Measurements from ENCODE around the gene DRD4. TPM values are rescaled to one million over a fixed set of nuclear protein-coding genes. Genes with fewer than 3 reads are reported as not detected.

Gene DRD4
- total RNA-seq, 1 experiment from 2014 or later, result not detected

DNA sequence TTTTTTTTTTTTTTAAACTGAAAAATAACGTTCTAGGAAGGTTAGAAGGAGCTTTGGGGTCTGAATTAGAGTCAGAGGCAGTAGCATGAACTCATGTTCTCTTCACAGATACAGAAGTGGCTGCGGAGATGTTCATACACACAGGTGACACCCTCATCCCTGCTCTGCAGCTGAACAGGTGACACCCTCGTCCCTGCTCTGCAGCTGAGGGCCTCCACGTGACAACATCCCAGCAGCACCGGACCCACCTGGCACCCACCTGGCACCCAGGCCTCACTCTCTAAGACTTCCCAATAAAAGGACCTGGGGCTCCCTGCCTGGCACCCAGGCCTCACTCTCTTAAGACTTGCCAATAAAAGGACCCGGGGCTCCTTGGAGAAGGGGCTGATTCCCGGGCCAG is 19.8 kb downstream of the DRD4 start:
- no peak for DNase-seq (ENCODE audit: low read depth)

DNA sequence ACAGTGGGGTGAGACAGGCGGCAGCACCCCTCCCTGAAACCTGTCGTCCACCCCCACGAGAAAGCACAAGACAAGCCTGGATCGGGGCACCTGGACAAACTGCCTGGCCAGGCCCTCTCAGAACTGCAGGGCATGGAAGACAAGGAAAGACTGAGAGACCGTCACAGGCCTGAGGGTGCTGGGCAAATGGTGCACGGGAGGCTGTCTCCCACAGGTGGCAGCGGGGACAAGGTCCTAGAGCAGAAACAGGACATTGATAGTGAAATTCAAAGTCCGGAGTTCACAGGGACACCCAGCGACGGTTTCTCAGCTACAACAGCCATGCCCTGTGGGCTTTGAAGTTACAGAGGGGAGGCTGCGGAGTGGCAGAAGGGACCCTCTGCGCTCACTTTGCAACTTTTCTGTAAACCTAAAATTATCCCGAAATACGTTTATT is 20.6 kb downstream of the DRD4 start:
- in situ Hi-C loops (cut with HindIII; ENCODE audit: low pct_unique_long_range_greater_than_20kb, low sequenced_read_pairs), result no loop called here
- DNase-seq (ENCODE audit: low read depth), result no peak

More for the DNA sequence above, 19.8 kb downstream of the DRD4 start:
- in situ Hi-C loops (cut with HindIII; ENCODE audit: low pct_unique_long_range_greater_than_20kb, low sequenced_read_pairs), result no loop called here

DNA sequence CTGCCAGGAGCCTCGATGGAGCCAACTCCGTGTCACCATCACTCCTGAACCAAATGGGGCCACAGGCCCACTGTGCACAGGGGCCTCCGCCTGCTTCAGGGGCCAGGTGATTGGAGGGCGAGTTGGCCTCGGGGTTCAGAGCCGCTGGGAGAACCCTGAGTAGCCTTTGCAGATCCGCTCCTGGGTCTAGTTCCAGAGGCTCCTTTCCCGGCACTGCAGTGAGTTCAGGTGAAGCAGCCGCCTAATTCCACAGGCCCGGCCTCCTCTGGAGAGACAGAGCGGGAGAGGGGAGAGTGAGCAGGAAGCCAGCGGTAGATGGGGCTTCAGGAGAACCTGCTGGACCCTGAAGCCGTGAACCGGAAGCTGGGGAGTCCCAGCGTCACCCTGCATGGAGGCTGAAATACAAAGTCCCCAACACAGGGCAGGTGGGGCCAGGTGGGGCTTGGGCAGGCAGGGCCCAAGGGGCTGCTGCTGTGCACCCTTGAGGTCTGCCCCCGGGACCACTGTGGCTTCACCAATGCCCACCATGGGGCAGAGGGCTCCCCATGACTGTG is 22.5 kb downstream of the DRD4 start:
- in situ Hi-C loops (cut with HindIII; ENCODE audit: low pct_unique_long_range_greater_than_20kb, low sequenced_read_pairs), result no loop called here
- DNase-seq (ENCODE audit: low read depth), result no peak

DNA sequence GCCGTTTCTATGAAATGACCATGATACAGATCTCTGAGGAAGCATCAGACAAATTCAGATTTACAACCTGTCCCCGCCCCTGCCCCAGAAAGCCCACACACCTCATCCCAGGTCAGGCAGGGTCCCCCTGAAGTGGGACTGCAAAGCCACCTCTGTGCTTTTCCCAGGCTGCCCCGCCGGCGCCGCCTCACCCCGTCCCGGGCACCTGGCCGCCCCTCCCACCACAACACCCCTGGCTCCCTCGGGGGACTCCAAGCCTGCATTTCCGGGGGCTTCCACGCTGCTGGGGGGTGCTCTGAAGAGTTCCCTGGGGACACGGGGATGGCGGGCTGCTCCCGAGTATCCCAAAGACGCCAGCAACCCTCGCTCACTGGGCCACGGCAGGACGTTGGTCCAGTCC is 23.2 kb downstream of the DRD4 start:
- in situ Hi-C loops (cut with HindIII; ENCODE audit: low pct_unique_long_range_greater_than_20kb, low sequenced_read_pairs), result no loop called here

DNA sequence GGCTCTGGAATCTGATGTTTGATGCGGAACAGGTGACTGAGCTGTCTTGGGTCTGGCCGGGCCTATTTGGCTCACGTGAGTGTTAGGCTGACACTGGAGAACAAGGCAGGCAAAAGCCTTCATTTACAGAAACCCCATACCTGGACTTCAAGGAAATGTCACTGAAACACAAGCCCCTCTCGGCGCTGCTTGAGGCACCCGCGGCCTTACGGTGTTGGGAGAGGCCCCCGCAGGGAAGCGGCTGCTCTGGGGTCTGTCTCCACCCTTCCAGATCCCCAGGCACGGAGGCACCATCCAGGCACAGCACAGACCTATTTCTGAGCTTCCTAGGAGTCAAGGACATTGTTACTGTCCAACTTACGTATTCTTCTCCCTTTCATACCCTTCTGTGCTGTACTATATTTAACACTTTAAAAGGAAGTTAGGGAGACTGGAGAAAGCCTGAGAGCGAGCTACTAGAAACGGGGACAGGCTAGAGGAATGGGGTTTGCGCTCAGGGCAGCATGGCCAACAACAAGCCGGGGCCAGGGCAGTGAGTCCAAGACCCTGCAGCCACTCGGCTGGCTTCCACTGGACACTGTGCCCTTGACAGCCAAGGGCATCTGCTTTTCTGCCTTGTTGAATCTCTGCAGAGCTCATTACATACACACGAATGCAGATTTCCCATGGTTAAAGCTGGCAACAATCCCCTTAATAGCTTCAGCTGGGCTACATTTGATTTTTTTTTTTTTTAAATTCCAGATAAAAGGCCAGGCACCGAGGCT is 23.8 kb downstream of the DRD4 start:
- in situ Hi-C loops (cut with HindIII; ENCODE audit: low pct_unique_long_range_greater_than_20kb, low sequenced_read_pairs), result no loop called here
- DNase-seq (ENCODE audit: low read depth), result no peak

More for the DNA sequence above, 23.2 kb downstream of the DRD4 start:
- no peak for DNase-seq (ENCODE audit: low read depth)

DNA sequence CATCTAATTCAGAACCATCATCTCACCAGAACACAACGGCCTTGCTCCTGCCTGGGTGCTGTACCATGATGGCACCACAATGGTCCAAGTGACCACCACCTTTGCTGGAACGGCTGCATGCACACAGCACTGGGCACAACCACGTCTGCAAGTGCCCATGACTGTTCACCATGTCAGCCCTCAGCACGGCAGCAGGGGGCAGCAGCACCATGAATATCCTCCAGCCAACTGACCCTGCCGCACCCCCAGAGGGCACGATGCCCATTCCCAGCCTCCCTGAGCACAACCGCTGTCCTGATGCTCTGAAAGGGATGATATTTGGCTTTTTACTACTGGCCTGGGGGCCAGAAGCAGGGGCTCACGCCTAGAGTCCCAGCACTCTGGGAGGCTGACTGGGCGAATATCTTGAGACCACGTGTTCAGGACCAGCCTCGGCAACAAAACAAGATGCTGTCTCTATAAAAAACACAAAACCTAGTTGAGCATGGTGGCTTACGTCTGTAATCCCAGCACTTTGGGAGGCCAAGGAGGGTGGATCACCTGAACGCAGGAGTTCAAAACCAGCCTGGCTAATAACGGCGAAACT is 25.7 kb downstream of the DRD4 start:
- in situ Hi-C loops (cut with HindIII; ENCODE audit: low pct_unique_long_range_greater_than_20kb, low sequenced_read_pairs), result no loop called here
- DNase-seq (ENCODE audit: low read depth), result peak; percentile 21

DNA sequence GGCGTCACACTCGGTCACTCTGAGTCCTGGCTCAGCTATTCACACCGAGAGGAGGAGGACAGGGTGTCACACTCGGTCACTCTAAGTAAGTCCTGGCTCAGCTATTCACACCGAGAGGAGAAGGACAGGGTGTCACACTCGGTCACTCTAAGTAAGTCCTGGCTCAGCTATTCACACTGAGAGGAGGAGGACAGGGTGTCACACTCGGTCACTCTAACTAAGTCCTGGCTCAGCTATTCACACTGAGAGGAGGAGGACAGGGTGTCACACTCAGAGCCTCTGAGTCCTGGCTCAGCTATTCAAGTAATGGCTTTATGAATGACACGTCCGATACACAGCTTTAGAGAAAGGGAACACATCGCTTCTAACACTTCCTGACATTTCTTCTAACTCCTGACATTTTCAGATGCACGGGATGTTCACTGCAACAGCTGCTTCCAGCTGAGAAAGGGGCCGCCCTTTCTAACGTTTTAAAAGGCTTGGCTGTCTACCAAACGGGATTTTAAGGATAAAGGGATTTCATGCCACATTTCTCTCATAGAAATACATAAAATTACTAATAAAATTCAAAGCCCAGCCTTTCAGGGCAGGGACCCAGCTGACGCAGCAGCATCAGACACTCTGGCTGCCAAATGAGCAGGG is 28.1 kb downstream of the DRD4 start:
- no peak for DNase-seq (ENCODE audit: low read depth)
- in situ Hi-C loops (cut with HindIII; ENCODE audit: low pct_unique_long_range_greater_than_20kb, low sequenced_read_pairs), result no loop called here

DNA sequence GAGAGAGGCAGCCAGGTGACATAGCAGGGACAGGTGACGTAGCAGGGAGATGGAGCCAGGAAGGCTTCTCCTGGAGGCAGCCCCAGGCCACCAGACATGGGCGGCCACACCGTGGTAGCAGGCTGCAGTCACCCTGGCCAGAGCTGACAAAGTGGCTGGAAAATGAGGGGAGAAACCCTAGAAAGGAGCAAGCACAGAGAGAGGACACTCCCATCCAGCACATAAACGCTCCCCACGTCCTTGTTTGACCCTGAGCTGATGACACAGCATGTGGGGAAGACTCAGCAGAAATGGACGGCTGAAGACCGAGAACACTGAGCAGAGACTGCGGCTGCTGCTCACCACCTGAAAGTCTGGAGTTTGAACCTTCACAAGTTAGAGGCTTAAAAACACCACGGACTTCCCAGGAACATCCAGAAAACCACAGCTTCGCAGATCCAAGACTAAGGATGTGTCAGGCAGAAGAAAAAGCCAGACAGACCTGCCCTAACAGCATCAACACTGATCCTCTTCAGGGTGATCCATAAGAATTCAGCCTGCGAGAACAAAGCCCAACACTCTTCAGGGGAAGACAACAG is 28.7 kb downstream of the DRD4 start:
- in situ Hi-C loops (cut with HindIII; ENCODE audit: low pct_unique_long_range_greater_than_20kb, low sequenced_read_pairs), result no loop called here
- DNase-seq (ENCODE audit: low read depth), result no peak

DNA sequence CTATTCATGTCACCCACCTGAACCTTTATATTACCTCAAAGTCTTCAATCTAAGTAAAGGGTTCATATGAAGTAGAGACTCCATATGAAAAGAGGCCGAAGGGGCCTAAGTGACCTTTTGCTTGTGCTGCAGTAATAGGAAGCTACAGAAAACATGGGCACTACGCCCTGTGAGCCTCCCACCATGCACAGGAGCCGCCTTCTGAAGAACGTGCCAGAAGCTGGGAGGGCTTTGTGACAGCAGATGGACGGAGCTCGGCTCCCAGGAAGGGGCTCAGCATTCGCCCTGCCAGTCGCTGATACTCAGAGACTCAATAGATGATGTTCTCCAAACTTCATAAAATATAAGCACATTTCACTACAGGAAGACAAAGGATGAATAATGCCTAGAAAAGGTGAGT is 36.8 kb downstream of the DRD4 start:
- in situ Hi-C loops (cut with HindIII; ENCODE audit: low pct_unique_long_range_greater_than_20kb, low sequenced_read_pairs), result no loop called here
- no peak for DNase-seq (ENCODE audit: low read depth)

DNA sequence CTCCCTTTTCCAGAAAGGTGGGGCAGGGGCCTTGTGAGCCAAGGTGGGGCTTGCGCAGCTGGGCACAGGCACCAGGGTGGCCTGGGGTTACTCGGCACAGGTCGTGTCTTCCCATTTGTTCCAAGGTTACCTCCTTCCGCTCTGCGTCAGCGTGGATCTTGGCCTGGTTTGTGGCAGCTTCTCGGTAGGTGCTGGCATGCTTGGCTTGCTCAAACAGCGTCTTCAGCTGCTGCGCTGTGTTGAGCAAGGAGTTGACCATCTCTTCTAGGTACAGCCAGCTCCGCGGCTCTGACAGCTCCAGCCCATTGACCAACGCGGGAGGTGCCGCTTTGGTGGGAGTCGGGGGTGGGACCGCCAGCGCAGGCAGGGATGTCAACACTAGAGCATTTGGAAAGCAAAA is 37.3 kb downstream of the DRD4 start:
- in situ Hi-C loops (cut with HindIII; ENCODE audit: low pct_unique_long_range_greater_than_20kb, low sequenced_read_pairs), result no loop called here
- no peak for DNase-seq (ENCODE audit: low read depth)

DNA sequence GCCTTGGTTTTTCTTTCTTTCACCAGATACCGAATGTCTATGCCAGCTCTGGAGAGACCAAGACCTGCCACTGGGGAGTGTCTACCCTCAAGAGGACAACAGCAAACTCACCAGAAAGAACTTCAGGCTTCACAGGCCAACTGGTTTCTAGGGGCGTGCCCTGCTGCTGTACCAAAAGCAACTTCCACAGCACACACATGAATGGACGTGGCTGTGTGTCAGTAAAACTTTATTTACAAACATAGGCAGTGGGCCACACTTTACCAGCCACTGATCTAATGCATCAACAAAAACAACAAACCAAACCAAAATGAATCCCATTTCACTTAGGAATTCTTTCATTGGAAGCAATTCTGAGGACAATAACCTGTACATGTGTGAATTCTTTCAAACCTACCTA is 41.2 kb downstream of the DRD4 start:
- in situ Hi-C loops (cut with HindIII; ENCODE audit: low pct_unique_long_range_greater_than_20kb, low sequenced_read_pairs), result no loop called here
- DNase-seq (ENCODE audit: low read depth), result no peak

DNA sequence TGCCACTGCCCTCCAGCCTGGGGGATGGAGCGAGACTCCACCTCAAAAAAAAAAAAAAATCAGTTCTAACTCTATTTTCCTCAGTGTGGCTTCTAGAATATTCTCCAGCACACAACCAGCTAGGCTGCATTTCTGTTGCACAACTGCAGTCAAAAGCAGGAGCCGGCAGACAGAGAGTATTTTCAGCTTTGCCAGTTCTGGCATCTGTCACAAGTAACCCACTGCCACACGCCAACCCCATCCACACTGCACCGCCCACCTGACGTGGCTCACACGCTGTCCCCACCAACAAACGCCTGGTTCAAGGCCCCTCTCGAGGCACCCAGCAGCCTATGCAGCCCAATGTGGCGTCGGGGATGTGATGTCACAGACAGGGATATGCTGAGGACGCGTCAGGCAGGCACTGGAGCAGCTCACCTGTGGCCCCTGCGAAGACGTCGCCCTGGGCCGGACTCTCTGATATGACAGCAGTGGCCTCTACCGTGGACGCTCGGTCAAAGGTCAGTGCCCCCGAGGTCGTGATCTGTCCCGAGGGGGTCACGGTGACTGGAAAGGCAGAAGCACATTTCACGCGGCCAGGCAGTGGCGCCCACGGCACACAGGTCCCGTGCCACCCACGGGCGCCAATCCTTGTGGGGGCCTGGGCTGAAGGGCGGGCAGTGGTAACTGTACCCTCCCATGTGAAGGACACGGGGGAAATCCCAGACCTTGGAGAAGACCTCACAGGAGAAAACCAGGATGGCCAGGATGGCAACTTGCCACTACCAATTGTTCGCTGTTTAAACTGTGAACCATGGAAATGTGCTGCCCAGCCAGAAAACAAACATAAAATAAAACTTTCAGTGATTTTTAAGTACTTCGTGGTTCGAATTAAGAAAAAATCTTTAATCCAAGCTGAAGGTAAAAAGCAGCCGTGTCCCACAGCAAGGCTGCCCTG is 42.5 kb downstream of the DRD4 start:
- DNase-seq (ENCODE audit: low read depth), result no peak
- in situ Hi-C loops (cut with HindIII; ENCODE audit: low pct_unique_long_range_greater_than_20kb, low sequenced_read_pairs), result no loop called here

DNA sequence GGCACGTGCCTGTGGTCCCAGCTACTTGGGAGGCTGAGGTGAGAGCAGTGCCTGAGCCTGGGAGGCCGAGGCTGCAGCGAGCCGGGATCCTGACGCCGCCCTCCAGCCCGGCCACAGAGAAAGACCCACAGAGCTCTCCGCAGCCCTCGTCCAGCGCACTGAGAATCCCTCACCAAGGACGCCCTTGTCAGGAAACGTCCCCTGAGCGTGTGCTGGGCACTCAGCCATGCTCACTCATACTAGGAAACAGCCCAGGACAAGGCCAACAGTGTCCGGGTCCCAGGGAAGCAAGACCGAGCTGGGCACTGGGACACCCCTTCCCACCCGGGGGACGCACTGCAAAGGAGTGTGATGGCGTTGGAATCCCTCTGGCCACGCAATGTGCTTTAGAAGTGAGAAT is 43.4 kb downstream of the DRD4 start:
- no peak for DNase-seq (ENCODE audit: low read depth)
- in situ Hi-C loops (cut with HindIII; ENCODE audit: low pct_unique_long_range_greater_than_20kb, low sequenced_read_pairs), result no loop called here

DNA sequence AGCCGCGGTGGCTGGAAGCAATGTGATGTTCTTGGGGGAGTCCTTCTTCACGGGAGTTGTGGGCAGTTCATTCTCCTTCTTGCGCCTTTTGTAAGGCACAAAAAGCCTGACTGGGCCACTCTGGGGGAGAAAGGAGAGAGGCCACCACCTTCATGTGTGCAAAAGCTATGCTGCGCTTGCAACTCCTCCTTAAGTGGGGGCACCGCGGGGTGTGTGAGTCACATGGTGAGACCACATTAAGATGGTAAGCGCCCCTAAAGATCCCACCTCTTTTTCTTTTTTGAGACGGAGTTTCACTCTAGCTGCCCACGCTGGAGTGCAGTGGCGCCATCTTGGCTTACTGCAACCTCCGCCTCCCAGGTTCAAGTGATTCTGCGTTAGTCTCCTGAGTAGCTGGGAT is 43.9 kb downstream of the DRD4 start:
- no peak for DNase-seq (ENCODE audit: low read depth)
- in situ Hi-C loops (cut with HindIII; ENCODE audit: low pct_unique_long_range_greater_than_20kb, low sequenced_read_pairs), result no loop called here

DNA sequence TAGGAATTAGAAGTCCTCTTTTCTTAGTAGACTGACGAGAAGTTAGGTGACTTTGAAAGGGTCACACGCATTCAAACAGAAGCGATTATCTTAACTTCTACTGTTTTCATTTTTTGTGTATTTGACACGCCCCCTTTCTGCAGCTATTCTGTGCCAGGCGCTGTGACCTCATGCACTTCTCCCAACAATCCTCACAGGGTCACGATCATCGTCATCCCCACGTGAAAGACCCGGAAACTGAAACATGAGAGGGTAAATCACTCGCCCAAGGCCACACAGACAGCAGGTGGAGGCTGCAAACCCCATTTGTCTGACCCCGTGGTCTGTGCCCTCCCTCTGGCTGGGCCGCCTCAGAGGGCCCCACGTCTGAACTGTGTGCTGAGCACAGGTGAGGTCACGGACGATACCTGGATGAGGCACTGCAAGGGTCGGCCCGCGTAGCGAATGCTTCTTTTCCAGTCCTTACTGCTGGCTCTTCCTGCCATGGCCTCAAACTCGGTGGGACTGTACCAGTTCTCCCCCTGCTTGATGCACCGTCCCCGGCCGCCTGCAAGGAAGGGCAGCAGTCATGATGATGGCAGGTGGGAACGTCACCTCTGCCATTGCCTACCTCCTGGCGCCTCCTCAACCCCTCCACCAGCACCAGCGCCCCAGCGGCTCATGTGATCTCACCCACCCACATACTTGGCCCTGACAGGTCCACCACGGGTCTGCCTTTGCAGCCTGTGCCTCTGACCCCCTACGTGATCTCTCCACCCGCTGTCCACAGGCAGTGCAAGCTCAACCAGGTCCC is 49.6 kb downstream of the DRD4 start:
- DNase-seq (ENCODE audit: low read depth), result no peak
- in situ Hi-C loops (cut with HindIII; ENCODE audit: low pct_unique_long_range_greater_than_20kb, low sequenced_read_pairs), result no loop called here

DNA sequence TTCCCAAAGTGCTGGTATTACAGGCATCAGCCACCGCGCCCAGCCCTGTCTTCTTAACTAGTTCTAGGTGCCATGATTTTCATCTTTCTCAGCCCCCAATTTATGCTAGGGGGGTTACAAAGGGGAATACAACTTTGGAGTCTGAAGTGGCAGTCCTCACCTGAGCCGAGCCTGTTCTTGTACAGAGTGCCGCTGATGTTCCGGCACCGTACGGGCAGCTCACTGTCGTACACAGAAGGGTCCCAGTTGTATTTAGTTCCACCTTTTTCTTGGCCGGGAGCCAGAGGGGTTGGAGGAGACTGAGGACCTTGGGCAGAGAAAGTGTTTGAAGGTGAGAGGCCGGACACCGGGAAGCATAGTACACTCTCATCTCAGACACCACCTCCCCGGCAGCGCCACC is 50.7 kb downstream of the DRD4 start:
- in situ Hi-C loops (cut with HindIII; ENCODE audit: low pct_unique_long_range_greater_than_20kb, low sequenced_read_pairs), result no loop called here
- DNase-seq (ENCODE audit: low read depth), result no peak

DNA sequence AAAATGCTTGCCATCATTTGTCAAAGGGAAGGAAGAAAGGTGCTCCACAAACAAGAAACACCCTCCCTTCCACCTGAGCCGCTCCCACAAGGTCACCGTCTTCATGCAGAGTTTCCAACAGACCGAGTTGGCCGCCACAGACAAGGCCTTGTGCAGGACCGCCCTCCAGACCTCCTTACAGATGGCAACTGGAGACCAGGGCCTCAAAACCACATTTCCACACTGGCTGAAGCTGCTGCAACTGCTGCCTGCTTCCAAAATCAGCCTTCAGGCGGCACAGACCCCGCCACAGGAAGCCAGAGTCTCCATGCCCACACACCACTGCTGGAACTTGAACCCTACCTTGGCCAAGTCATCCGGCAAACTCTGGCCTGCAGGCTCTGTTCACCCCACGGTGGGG is 51.6 kb downstream of the DRD4 start:
- in situ Hi-C loops (cut with HindIII; ENCODE audit: low pct_unique_long_range_greater_than_20kb, low sequenced_read_pairs), result no loop called here
- no peak for DNase-seq (ENCODE audit: low read depth)
